Measurements from ENCODE around the gene RASD2.

RASD2 gene

GRCh38 chr22:35601743-35602615, 61.3 kb downstream of the RASD2 start:
- no peak overlapping the region for H3K4me3 ChIP-seq (ENCODE audit: low read length)
- DNase-seq (ENCODE audit: low read depth): peak; percentile 78
- TF ChIP-seq, protein P1, sequence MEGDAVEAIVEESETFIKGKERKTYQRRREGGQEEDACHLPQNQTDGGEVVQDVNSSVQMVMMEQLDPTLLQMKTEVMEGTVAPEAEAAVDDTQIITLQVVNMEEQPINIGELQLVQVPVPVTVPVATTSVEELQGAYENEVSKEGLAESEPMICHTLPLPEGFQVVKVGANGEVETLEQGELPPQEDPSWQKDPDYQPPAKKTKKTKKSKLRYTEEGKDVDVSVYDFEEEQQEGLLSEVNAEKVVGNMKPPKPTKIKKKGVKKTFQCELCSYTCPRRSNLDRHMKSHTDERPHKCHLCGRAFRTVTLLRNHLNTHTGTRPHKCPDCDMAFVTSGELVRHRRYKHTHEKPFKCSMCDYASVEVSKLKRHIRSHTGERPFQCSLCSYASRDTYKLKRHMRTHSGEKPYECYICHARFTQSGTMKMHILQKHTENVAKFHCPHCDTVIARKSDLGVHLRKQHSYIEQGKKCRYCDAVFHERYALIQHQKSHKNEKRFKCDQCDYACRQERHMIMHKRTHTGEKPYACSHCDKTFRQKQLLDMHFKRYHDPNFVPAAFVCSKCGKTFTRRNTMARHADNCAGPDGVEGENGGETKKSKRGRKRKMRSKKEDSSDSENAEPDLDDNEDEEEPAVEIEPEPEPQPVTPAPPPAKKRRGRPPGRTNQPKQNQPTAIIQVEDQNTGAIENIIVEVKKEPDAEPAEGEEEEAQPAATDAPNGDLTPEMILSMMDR (conservative IDR thresholded peaks at IDR 0.05; ENCODE audit: low read length): no peak
